OCI-M1 (cell line): ENCODE measurements around the gene PADI3.

Experiments used
- DNase-seq: peaks from one replicate; lab custom pipeline; 2025; lab: John Stamatoyannopoulos, UW

PADI3 gene

GRCh38 chr1:17248781-17249180, at the start of gene PADI3:
PADI3 (plus strand) TSS chr1:17249098; CDS start chr1:17249138, 40 bp downstream.
- no peak for DNase-seq

- no peak for DNase-seq
Measured at GRCh38 chr1:17199267-17200044, 49.4 kb upstream of the PADI3 start.

GRCh38 chr1:17200246-17200645, 48.7 kb upstream of the PADI3 start:
- no peak for DNase-seq

- no peak for DNase-seq
Measured at GRCh38 chr1:17200756-17201155, 48.1 kb upstream of the PADI3 start.

- DNase-seq = no peak
Measured at GRCh38 chr1:17201201-17202021, 47.5 kb upstream of the PADI3 start.

GRCh38 chr1:17204546-17205440, 44.1 kb upstream of the PADI3 start, which contains the start of gene PADI1:
PADI1 (plus strand) TSS chr1:17205128; CDS start chr1:17205218, 90 bp downstream.
- DNase-seq = no peak

- DNase-seq = no peak
Measured at GRCh38 chr1:17205652-17206051, 43.2 kb upstream of the PADI3 start.

- DNase-seq = no peak
Measured at GRCh38 chr1:17206196-17206595, 42.7 kb upstream of the PADI3 start.

GRCh38 chr1:17207046-17207445, 41.9 kb upstream of the PADI3 start:
- peak; percentile 6 for DNase-seq

GRCh38 chr1:17207540-17207939, 41.4 kb upstream of the PADI3 start:
- no peak for DNase-seq

GRCh38 chr1:17207966-17208418, 40.9 kb upstream of the PADI3 start:
- no peak for DNase-seq

- no peak for DNase-seq
Measured at GRCh38 chr1:17208546-17208945, 40.4 kb upstream of the PADI3 start.

- DNase-seq = no peak
Measured at GRCh38 chr1:17209430-17209829, 39.5 kb upstream of the PADI3 start.

- DNase-seq = no peak
Measured at GRCh38 chr1:17210176-17210575, 38.7 kb upstream of the PADI3 start.

GRCh38 chr1:17211377-17211776, 37.5 kb upstream of the PADI3 start:
- DNase-seq = no peak

- DNase-seq = no peak
Measured at GRCh38 chr1:17212009-17212408, 36.9 kb upstream of the PADI3 start.

GRCh38 chr1:17212487-17213121, 36.3 kb upstream of the PADI3 start:
- DNase-seq = no peak

GRCh38 chr1:17213148-17213781, 35.6 kb upstream of the PADI3 start:
- DNase-seq = no peak

GRCh38 chr1:17213782-17214148, 35.1 kb upstream of the PADI3 start:
- DNase-seq = no peak

GRCh38 chr1:17214876-17215544, 33.9 kb upstream of the PADI3 start:
- DNase-seq = no peak

- no peak for DNase-seq
Measured at GRCh38 chr1:17215545-17215890, 33.4 kb upstream of the PADI3 start.
